Vagina (tissue), 2 donors: ENCODE data around the gene PSD2. TPM values are rescaled to one million over a fixed set of nuclear protein-coding genes. Genes with fewer than 3 reads are reported as not detected.
A peak's percentile ranks its signal among the peaks of the same experiment; 100 is the strongest.

ENCODE experiments used
- DNase-seq, 2 donors: peaks; one replicate each; pipeline ENCODE4 v3.0.0-alpha.2; 2017; ENCODE audit errors: extremely low spot score in 2 of 2
- H3K27ac ChIP-seq: fragments of 200-600 bp; sonication (generic); one replicate; pipeline ENCODE4 v1.5.1; 2019
- H3K27me3 ChIP-seq: fragments of 200-600 bp; sonication (generic); one replicate; pipeline ENCODE4 v1.5.1; 2019
- H3K36me3 ChIP-seq, 2 donors: fragments of 200-600 bp; sonication (generic); one replicate each; pipeline ENCODE4 v1.5.1; 2017 to 2019
- H3K4me1 ChIP-seq: fragments of 200-600 bp; sonication (generic); one replicate; pipeline ENCODE4 v1.5.1; 2019
- H3K4me3 ChIP-seq, 2 donors: fragments of 200-600 bp; sonication (generic); 1 replicate in 1 of 2; 2 replicates in 1 of 2; pipeline ENCODE4 v1.5.1; 2016 to 2019
- H3K9me3 ChIP-seq: fragments of 200-600 bp; sonication (generic); one replicate; pipeline ENCODE4 v1.5.1; 2019
- CTCF ChIP-seq, 3 experiments: fragments of 450-650 bp in 2 of 3; fragments of 200-600 bp in 1 of 3; sonication (generic) in 1 of 3; IDR thresholded peaks; one replicate each; pipeline ENCODE4 v1.5.1; 2017 to 2019; ENCODE audit warnings: antibody characterized with exemption in 3 of 3, mild to moderate bottlenecking in 2 of 3, moderate library complexity in 2 of 3
- POLR2A ChIP-seq, 2 donors: fragments of 450-650 bp; IDR thresholded peaks; one replicate each; pipeline ENCODE4 v1.6.1; 2017; ENCODE audit warnings: antibody characterized with exemption in 2 of 2, mild to moderate bottlenecking in 2 of 2, moderate library complexity in 2 of 2
- POLR2AphosphoS5 ChIP-seq, 2 donors: sonication (generic); formaldehyde crosslinking; IDR thresholded peaks; one replicate each; pipeline ENCODE4 v1.9.0; 2017; ENCODE audit warnings: antibody characterized with exemption in 2 of 2, mild to moderate bottlenecking in 2 of 2, low read depth in 1 of 2; ENCODE audit not compliant: insufficient read depth in 1 of 2
- intact Hi-C: fragments of 100-400 bp; cut with DNase I; formaldehyde crosslinking; loops from one replicate; pipeline ENCODE4 v1.15.1; 2023
- total RNA-seq: library from RNA; depleted of rRNA; stranded (reverse); fragments of >200 nt; gene quantifications from one replicate; pipeline ENCODE4 v1.2.3, GENCODE V29; 2016

Gene PSD2
- total RNA-seq, 1 donor from 2014 or later: 0.25 TPM

- no peaks in the 10 kb centered on the region for H3K27me3 ChIP-seq
- TF ChIP-seq POLR2AphosphoS5 (IDR thresholded peaks at IDR 0.05; ENCODE audit: insufficient read depth in 1 of 2, low read depth in 1 of 2) (no peak), CTCF (IDR thresholded peaks at IDR 0.05) (no peak), POLR2A (IDR thresholded peaks at IDR 0.05) (no peak)
- H3K9me3 ChIP-seq: no peaks in the 10 kb centered on the region
- intact Hi-C loops: no loop called here
- H3K4me3 ChIP-seq: no peak overlapping the region
- no peak for DNase-seq
- no peaks in the 10 kb centered on the region for H3K36me3 ChIP-seq
- H3K4me1 ChIP-seq: peaks cover 12% of the 10 kb centered on the region
- H3K27ac ChIP-seq: no peak overlapping the region
Measured at GRCh38 chr5:139784488-139784887, 11.1 kb upstream of the PSD2 start.

DNA sequence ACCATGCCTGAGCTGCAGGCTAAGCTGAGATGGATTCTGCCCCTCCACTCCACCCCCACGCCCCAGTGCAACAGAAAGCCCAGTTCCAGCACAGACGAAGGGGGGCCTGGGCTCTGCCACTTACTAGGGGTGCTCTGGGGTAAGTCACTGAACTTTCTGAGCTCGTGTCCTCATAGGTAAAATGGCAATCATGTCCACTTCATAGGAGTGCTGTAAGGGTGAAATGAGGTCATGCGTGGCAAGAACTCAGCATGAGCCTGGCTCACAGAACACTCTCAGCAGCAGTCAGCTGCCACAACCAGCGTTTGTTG lies 8.4 kb upstream of the PSD2 start:
- H3K9me3 ChIP-seq: no peaks in the 10 kb centered on the region

GRCh38 chr5:139787568-139788293 lies 7.9 kb upstream of the PSD2 start:
- Histone ChIP-seq H3K4me3 (peak overlapping the region; percentile 46 to 52), H3K27ac (peak overlapping the region; percentile 79), H3K4me1 (peaks cover 12% of the 10 kb centered on the region), H3K27me3 (no peaks in the 10 kb centered on the region), H3K36me3 (no peaks in the 10 kb centered on the region), H3K9me3 (no peaks in the 10 kb centered on the region)
- no peak for DNase-seq
- intact Hi-C loops: loop anchor here (2.0 to 5.0 kb wide), 3 partner anchors 60 to 180 kb away; no protein-coding TSS in a partner anchor
- TF ChIP-seq POLR2A (IDR thresholded peaks at IDR 0.05): no peak
- peak; percentile 83 to 97 (median 91) for TF ChIP-seq CTCF (IDR thresholded peaks at IDR 0.05)
- peak in 1 of 2 donors; percentile 56 for TF ChIP-seq POLR2AphosphoS5 (IDR thresholded peaks at IDR 0.05; ENCODE audit: insufficient read depth in 1 of 2, low read depth in 1 of 2)

More for the DNA sequence above, 8.4 kb upstream of the PSD2 start:
- TF ChIP-seq CTCF (IDR thresholded peaks at IDR 0.05) (no peak), POLR2A (IDR thresholded peaks at IDR 0.05) (no peak), POLR2AphosphoS5 (IDR thresholded peaks at IDR 0.05; ENCODE audit: insufficient read depth in 1 of 2, low read depth in 1 of 2) (no peak)
- peaks cover 12% of the 10 kb centered on the region for H3K4me1 ChIP-seq
- no peak for DNase-seq
- H3K27me3 ChIP-seq: no peaks in the 10 kb centered on the region
- no peaks in the 10 kb centered on the region for H3K36me3 ChIP-seq
- H3K27ac ChIP-seq: no peak overlapping the region
- H3K4me3 ChIP-seq: peak overlapping the region; percentile 46 to 52
- intact Hi-C loops: loop anchor here (2.0 to 5.0 kb wide), 3 partner anchors 60 to 180 kb away; no protein-coding TSS in a partner anchor

- intact Hi-C loops: loop anchor here (5.0 kb wide), 2 partner anchors 59 to 179 kb away; no protein-coding TSS in a partner anchor
- no peak for DNase-seq
- TF ChIP-seq POLR2AphosphoS5 (IDR thresholded peaks at IDR 0.05; ENCODE audit: insufficient read depth in 1 of 2, low read depth in 1 of 2): no peak
- TF ChIP-seq CTCF (IDR thresholded peaks at IDR 0.05): no peak
- no peak for TF ChIP-seq POLR2A (IDR thresholded peaks at IDR 0.05)
- Histone ChIP-seq H3K27me3 (no peaks in the 10 kb centered on the region), H3K9me3 (no peaks in the 10 kb centered on the region), H3K36me3 (no peaks in the 10 kb centered on the region), H3K27ac (peak overlapping the region; percentile 79), H3K4me3 (peak overlapping the region; percentile 46 to 52), H3K4me1 (peaks cover 12% of the 10 kb centered on the region)
Measured at GRCh38 chr5:139788294-139788910, 7.2 kb upstream of the PSD2 start.
